ENCODE measurements around the gene SLC39A1.
"Not testable (repeated sequence)": the region's sequence is repeated elsewhere in the genome, so short reads cannot be mapped to it uniquely, and the experiment has no call there.

Gene SLC39A1

DNA sequence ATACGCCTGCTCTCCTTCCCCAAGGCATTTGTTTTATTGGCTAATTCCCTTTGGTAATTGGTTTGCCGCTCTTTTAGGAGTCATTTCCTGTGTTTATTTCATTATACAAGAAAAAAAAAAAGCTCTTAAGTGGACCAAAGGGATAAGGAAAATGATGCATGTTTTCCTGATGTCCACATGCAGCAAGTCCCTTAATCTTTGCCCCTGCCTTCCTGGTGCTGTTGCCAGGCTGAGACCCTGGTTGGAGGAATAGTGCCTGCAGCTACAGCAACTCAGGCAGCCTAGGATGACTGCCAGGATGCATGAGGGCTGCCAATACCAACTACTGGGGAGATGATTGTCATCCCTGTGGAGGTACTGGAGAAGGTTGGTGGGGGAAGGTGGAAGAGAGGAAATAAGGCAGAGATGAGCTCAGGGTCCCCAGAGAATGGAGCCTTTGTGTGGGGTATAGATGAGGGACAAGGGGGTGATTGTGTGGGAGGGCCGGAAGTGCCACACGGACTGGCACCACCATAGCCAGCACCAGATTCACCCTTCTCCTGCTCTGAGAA lies 34.5 kb downstream of the SLC39A1 start:
- DNase-seq, result no peak

DNA sequence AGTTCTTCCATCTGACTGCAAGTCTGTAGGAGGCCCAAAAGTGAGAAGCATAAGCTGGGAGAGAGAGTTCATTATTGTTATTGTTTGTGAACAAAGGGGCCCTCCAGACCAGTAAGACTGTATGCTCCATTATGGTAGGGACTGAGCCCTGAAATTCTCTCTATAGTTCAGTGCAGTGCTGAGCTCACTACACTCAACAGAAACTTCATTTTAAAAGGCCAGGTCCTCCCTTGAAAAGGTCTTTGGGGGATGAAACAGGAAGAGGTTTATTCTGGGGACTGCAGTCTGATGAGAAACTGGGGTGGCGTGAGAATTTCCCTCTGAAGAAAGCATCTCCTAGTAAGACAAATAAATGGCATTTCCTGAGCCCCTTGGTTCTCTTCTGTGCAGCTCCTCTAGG lies 35.1 kb downstream of the SLC39A1 start:
- DNase-seq, result no peak

DNA sequence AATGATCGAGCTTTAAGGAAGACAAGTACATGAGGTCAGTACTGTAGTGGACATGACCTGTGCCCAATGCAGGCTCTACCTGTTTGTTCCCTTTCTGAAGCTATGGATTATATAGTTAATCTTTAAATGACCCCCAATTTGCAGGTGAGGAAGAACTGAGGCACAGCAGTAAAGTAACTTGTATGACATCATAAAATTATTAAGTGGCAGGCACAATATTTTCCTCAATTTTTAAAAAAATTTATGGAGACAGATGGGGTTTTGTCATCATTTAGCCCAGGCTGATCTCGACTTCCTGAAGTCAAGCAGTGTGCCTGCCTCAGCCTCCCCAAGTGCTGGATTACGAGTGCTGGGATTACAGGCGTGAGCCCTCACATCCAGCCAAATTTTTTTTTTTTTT lies 36.9 kb downstream of the SLC39A1 start:
- DNase-seq, result no peak

- DNase-seq, result peak; percentile 100
Measured at GRCh38 chr1:153922972-153923925, 40.1 kb downstream of the SLC39A1 start, which contains the start of gene GATAD2B. GATAD2B (minus strand) TSS chr1:153922972; CDS start chr1:153828347, 94,625 bp downstream.

DNA sequence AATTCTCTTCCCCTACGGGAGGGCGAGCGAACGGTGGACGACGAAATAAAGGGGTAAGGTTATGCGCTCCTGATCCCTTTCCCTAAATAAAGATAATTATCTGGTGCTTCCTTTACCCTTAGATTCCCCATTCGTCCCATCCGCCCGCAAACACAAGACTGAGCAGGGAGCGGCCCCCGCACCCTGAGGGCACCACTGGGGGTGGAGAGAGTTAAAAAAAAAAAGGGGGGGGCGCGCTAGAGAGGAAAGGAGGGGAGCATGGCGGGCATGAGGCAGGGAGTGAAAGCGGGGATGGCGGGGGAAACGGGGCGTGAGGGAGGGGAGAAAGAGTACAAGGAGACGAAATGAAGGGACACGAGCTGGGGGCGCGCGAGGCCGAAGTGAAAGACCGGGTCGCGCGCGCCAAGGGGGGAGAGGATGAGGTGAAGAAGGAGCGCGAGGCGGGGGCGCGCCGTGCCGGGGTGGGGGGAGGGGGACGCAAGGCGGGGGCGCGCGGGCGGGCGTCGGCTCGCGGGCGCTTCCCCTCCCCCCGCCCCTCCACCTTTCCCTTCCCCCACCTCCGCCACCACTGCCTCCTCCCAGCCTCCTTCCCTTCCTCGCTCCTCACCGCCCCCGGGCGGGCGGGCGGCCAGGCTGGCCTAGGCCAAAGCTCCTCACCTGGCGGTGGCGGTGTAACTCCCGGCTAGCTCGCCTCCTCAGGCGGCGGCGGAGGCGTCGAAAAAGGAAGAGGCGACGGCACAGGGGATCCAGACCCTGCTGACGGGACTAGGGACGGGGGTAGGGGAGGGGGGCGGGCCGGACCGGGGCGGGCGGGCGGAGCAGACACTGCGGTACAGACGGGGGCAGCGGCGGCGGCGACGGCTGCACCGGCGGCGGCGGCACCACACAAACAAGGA lies 41.0 kb downstream of the SLC39A1 start:
- DNase-seq, result peak; percentile 81

DNA sequence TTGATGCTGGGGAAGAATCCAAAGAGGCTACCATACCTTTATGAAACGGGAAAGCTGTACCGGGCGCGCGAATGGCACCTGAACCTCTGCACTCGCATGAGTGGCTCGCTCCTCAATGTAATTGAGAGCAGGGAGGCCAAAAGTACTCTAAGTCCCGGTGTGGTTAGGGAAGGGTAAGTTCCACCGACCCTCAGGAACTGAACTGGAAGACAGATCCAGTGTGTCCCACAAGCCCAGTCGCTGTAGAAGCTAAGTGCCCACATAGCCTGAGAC lies 41.6 kb downstream of the SLC39A1 start:
- no peak for DNase-seq

- no peak for DNase-seq
Measured at GRCh38 chr1:153921080-153921802, 42.1 kb downstream of the SLC39A1 start.

DNA sequence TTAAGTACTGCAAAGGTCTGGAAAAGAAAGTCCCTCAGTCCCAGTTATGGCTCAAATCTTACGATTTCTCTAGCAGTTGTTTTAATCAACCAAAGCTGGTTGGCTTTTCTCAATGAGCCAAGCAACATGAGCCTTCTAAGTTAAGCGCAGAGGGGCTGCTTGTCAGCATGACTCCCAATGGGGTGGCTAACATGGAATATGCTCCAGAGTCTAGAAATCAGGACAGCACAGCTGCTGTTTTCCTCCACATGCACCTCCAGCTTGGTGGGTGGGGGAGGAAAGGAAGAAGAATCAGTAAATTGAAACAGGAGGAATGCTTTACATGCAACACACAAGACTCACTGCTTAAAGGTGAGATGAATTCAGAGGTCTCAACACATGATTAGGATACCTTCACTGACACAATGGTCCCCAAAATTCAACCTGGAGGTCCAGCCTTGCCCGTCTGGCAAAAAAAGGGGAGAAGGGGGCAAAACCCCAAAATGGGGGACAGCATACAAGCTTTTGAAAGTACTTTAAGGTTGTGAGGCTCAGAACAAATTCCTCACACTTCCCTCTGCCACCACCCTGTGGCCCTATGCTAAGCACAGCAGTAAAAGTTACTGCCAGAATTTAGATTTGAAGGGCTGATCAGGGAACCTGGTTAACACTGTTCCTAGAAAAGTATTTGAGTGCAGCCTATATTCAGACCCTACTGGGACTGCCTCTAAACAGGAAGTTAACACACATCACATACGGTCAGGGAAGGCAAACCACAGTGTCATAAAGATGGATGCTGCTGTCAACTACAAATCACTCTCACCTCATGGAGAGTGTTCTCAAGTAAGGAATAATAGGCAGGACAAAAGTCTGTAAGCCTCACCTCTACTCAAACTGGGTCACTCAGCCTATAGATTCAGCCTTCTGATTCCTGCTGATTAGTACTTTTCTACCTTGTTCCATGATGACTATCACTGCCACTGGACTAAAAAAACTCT lies 43.2 kb downstream of the SLC39A1 start:
- DNase-seq, result peak; percentile 33

DNA sequence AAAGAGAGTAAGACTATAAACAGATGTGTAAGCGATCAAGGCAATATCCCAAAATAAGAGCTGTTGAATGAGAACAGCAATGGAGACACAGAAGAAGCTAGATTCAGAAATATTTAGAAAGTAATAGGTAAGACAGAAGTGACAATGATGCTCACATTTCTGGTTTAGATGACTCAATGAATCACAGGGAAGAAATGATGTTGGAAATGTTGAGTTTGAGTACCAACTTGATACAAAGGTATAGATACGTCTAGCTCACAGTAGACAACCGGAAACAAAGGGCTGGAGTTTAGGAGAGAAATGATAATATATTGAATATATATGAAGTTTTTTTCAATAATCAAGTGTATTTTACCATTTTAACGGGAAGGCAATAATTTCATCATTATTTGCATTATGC lies 47.0 kb downstream of the SLC39A1 start:
- no peak for DNase-seq

- no peak for DNase-seq
Measured at GRCh38 chr1:153912349-153912748, 51.0 kb downstream of the SLC39A1 start.

DNA sequence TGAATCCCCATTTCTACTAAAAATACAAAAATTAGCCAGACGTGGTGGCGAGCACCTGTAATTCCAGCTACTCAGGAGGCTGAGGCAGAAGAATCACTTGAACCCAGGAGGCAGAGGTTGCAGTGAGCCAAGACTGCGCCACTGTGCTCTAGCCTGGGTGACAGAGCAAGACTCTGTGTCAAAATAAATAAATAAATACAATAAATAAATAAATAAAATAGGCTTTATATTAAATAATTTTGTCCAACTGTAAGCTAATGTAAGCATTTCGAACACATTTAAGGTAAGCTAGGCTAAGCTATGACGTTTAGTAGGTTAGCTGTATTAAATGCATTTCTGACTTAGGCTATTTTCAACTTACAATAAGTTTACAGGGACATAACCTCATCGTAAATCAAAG lies 52.8 kb downstream of the SLC39A1 start:
- DNase-seq, result not testable (repeated sequence)
